Nephron (organoid): ENCODE data around the gene AOPEP.
A peak's percentile ranks its signal among the peaks of the same experiment; 100 is the strongest.

Experiments used
- H3K27ac Mint-ChIP-seq, 3 experiments: 2 replicates each; pipeline ENCODE4 v1.8.0; 2020; ENCODE audit warnings: mixed read lengths in 3 of 3, mild to moderate bottlenecking in 2 of 3, moderate library complexity in 1 of 3
- H3K27me3 Mint-ChIP-seq: 2 replicates; pipeline ENCODE4 v1.8.0; 2021; ENCODE audit warnings: low read depth, mild to moderate bottlenecking, moderate library complexity, mixed read lengths
- H3K36me3 Mint-ChIP-seq: 2 replicates; pipeline ENCODE4 v1.8.0; 2020; ENCODE audit warnings: low read depth, mixed read lengths
- H3K4me1 Mint-ChIP-seq: 2 replicates; pipeline ENCODE4 v1.8.0; 2020; ENCODE audit warnings: mixed read lengths
- H3K4me3 Mint-ChIP-seq, 3 experiments: 2 replicates each; pipeline ENCODE4 v1.8.0; 2020; ENCODE audit warnings: mild to moderate bottlenecking in 3 of 3, mixed read lengths in 3 of 3, moderate library complexity in 2 of 3
- H3K9me3 Mint-ChIP-seq: 2 replicates; pipeline ENCODE4 v1.8.0; 2020; ENCODE audit warnings: mixed read lengths
- TF ChIP-seq, protein P1 (sequence below), 3 experiments: fragments of 200-600 bp; sonication (generic); IDR thresholded peaks; one replicate each; pipeline ENCODE4 v1.5.0; 2021; ENCODE audit warnings: antibody characterized with exemption in 3 of 3; ENCODE audit not compliant: unreplicated experiment in 3 of 3

Gene AOPEP

GRCh38 chr9:95004411-95005277, 278.1 kb downstream of the AOPEP start:
- Mint-ChIP-seq H3K4me3 (peak overlapping the region; percentile 86 to 96 (median 89)), H3K27ac (peak overlapping the region; percentile 89 to 97 (median 95)), H3K9me3 (no peaks in the 10 kb centered on the region), H3K27me3 (peaks cover 4% of the 10 kb centered on the region), H3K4me1 (peaks cover 62% of the 10 kb centered on the region), H3K36me3 (peaks cover 22% of the 10 kb centered on the region)
- TF ChIP-seq, protein P1, sequence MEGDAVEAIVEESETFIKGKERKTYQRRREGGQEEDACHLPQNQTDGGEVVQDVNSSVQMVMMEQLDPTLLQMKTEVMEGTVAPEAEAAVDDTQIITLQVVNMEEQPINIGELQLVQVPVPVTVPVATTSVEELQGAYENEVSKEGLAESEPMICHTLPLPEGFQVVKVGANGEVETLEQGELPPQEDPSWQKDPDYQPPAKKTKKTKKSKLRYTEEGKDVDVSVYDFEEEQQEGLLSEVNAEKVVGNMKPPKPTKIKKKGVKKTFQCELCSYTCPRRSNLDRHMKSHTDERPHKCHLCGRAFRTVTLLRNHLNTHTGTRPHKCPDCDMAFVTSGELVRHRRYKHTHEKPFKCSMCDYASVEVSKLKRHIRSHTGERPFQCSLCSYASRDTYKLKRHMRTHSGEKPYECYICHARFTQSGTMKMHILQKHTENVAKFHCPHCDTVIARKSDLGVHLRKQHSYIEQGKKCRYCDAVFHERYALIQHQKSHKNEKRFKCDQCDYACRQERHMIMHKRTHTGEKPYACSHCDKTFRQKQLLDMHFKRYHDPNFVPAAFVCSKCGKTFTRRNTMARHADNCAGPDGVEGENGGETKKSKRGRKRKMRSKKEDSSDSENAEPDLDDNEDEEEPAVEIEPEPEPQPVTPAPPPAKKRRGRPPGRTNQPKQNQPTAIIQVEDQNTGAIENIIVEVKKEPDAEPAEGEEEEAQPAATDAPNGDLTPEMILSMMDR (IDR thresholded peaks at IDR 0.05; ENCODE audit: unreplicated experiment in 3 of 3), result no peak

DNA sequence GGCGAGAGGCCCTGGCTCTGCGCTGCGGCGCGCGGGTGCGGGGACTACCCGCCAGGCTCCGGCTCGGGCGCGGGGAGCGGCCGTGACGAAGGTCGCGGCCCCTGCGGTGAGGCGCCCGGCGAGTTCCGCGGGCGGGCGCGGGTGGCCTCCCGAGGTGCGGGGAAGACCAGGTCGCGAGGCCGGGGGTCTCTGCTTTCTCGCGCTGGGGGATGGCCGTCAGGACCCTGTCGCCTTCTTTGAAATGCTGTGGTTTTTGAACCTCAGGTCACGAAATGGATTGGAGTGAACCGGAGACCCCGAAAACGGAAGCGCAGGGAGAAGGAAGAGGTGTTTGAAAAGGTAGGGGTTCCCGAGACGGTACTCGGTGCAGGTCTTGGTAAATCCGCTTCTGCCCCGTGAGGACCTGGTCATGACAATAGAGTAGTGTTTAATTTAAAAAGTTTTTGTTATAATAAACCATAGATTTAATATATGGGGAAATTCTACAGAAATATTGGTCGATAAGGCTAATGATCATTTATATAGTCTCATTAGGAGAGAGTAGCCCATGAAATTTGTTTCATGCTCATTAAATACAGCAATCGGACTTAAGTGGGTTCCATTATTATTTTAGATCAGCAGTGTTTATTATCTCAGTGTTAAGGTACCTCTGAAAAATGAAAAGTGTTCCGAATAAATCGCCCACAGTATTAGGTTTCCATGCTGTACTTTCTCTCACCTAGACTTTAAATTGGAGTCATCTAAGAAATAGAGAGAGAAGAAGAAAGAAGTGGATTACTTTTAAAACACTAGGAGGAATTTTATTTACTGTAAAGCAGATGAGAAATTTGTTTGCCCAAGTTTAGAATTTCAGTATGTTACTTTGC, 279.0 kb downstream of the AOPEP start:
- Mint-ChIP-seq H3K27me3 (peaks cover 4% of the 10 kb centered on the region), H3K9me3 (no peaks in the 10 kb centered on the region), H3K4me1 (peaks cover 57% of the 10 kb centered on the region), H3K27ac (peak overlapping the region; percentile 91 to 96 (median 94)), H3K36me3 (peaks cover 24% of the 10 kb centered on the region), H3K4me3 (peak overlapping the region; percentile 96 to 97 (median 97))
- TF ChIP-seq, protein P1 (IDR thresholded peaks at IDR 0.05; ENCODE audit: unreplicated experiment in 3 of 3), result no peak

DNA sequence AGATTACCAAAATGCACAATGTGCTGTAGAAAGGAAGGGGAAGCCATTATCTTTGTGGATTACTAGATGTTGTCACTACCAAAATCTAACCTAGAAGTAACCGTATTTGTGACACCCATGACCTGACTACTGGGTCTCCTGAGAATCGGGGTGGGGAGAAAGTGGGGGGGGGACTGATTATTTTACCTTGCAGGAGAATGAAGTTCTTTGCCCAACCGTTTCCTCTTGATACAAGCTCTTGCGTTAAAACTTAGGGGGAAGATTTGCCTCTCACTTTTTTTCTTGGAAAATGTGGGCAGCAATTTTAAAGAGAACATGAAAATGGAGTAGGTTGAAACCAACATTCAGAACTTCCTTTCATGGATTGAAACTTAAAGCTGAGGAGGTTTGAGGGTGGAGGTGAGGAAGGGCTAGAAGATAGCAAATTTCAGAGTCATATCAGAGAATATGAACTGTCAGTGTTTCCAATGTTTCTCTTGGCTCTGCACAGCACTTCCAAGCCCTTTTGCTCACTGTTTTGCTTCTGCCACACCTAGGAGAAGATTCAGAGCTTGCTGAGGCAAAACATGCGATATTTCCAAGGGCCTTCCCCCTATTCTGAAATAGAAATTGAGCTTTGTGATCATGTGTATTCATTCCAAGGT, 280.8 kb downstream of the AOPEP start:
- Mint-ChIP-seq H3K27ac (peak overlapping the region; percentile 91 to 96 (median 94)), H3K4me1 (peaks cover 49% of the 10 kb centered on the region), H3K27me3 (peaks cover 4% of the 10 kb centered on the region), H3K36me3 (peaks cover 31% of the 10 kb centered on the region), H3K4me3 (peak overlapping the region; percentile 96 to 97 (median 97)), H3K9me3 (no peaks in the 10 kb centered on the region)
- TF ChIP-seq, protein P1 (IDR thresholded peaks at IDR 0.05; ENCODE audit: unreplicated experiment in 3 of 3), result no peak

- Mint-ChIP-seq H3K36me3 (peaks cover 33% of the 10 kb centered on the region), H3K27ac (peak overlapping the region; percentile 91 to 96 (median 94)), H3K4me3 (peak overlapping the region; percentile 96 to 97 (median 97)), H3K9me3 (no peaks in the 10 kb centered on the region), H3K27me3 (no peaks in the 10 kb centered on the region), H3K4me1 (peaks cover 40% of the 10 kb centered on the region)
- TF ChIP-seq, protein P1 (IDR thresholded peaks at IDR 0.05; ENCODE audit: unreplicated experiment in 3 of 3), result no peak
Measured at GRCh38 chr9:95008151-95008771, 281.8 kb downstream of the AOPEP start.

DNA sequence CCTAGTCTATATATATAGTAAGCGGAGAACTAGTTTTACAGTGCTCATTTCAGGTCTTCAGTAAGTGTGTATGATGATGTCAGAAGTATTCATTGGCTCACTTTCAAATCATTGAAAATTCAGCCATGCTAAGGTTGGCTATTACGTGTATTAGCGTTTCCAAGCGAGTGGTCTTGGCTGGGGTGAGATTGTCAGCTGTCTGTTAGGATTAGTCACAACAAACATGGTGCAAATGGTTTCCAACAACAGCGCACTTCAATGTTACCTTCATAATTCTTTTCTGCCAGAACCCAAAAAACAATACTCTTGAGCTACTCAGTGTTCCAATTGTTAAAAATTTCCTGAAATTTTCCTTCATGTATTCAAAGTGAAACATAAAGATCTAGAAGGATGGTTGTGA, 283.0 kb downstream of the AOPEP start:
- TF ChIP-seq, protein P1 (IDR thresholded peaks at IDR 0.05; ENCODE audit: unreplicated experiment in 3 of 3), result no peak
- peaks cover 34% of the 10 kb centered on the region for H3K4me1 Mint-ChIP-seq
- no peak overlapping the region for H3K4me3 Mint-ChIP-seq
- peaks cover 36% of the 10 kb centered on the region for H3K36me3 Mint-ChIP-seq
- no peaks in the 10 kb centered on the region for H3K27me3 Mint-ChIP-seq
- H3K9me3 Mint-ChIP-seq, result no peaks in the 10 kb centered on the region
- peak overlapping the region in 1 of 3 experiments; percentile 23 for H3K27ac Mint-ChIP-seq
